Stimulated activated CD8-positive, alpha-beta memory T cell treated with anti-CD3 and anti-CD28 coated beads, Interleukin-15, amount 100 ng/mL, for 4 hours (primary cell): ENCODE results near the gene KRTAP1-5.
"Not testable (repeated sequence)": the region's sequence is repeated elsewhere in the genome, so short reads cannot be mapped to it uniquely, and the experiment has no call there.

ENCODE experiments used
- DNase-seq, 2 donors: peaks; one replicate each; pipeline ENCODE4 v3.0.0-alpha.2; 2020; ENCODE audit warnings: low read depth in 2 of 2

The KRTAP1-5 gene

DNA sequence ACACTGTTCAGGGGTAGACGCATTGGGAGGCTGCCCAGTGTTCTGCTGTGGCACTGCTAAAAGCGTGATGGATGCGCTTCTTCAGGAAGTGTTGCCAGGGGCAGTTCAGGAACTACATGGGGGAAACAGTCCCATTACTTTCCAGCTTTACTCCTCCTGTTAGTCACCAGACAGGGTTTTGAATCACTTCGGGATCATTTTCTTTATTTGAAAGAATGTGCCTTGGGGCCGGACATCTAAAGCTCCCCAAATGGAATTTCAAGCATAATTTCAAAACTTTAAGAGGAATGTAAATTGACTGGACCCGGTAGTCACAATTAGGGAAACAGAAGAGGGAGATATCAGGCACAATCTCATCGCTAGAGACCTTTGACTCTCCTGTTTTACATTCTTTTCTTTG, 21.4 kb upstream of the KRTAP1-5 start:
- DNase-seq = no peak

- DNase-seq = not testable (repeated sequence)
Observed at GRCh38 chr17:41046735-41047465, 19.9 kb upstream of the KRTAP1-5 start, which contains the start of gene KRTAP2-1. Gene KRTAP2-1 (minus strand): TSS chr17:41047316. CDS start chr17:41047267, 49 bp downstream.

GRCh38 chr17:41042953-41043352, 15.9 kb upstream of the KRTAP1-5 start:
- no peak for DNase-seq

DNA sequence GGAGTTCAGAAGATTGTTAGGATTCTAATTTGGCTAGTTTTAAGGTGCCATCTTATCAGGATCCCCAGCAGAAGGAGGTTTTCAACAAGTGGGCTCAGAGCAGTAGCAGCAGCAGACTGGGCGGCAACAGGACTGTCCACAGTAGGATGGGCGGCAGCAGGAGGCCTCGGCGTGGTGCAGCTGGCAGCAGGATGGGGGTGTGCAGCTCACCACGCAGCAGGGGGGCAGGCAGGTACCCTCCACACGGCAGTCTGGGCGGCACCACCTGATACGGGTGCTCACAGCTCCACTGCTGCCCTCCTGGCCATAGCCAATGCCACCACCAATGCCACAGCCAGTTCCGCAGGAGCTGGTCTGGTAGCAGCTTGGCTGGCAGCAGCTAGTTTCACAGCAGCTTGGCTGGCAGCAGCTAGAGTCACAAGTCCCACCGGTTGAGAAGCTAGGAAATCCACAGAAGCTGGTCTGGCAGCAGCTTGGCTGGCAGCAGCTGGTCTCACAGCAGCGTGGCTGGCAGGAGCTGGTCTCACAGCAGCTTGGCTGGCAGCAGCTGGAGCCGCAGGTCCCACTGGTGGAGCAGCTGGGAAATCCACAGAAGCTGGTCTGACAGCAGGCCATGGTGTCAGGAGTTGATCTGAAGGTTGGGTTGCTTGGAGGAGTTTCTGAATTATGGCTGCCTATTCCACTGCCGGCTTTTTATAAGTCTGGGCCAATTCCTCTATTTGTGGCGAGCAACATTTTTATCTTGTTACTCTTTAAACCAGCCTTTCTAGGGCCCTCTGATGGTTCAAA, 14.0 kb upstream of the KRTAP1-5 start, which contains the start of gene KRTAP1-1:
Gene KRTAP1-1 (minus strand): TSS at position 668 of the 789 bp plus-strand sequence. CDS start 53 bp downstream, at position 615.
- DNase-seq = not testable (repeated sequence)

DNA sequence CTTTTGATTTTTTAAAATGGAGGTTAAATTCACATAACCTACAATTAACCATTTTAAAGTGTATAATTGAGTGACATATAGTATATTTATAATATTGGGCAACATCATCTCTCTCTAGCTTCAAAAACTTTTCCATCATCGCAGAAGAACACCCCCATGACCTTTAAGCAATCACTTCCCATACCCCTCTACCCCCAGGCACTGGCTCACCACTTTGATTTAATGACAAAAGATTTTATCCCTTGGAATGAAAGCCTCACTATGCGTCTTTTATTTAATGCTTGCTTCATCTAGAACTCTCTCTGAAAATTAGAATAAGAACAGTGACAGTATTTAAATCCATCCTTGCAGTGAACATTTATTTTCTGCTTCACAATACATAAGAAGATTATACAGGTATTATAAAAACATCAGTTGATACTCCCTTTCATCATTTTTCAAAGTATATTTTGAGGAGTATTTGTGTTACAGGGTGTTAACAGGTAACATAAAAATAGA, 10.9 kb upstream of the KRTAP1-5 start:
- no peak for DNase-seq

DNA sequence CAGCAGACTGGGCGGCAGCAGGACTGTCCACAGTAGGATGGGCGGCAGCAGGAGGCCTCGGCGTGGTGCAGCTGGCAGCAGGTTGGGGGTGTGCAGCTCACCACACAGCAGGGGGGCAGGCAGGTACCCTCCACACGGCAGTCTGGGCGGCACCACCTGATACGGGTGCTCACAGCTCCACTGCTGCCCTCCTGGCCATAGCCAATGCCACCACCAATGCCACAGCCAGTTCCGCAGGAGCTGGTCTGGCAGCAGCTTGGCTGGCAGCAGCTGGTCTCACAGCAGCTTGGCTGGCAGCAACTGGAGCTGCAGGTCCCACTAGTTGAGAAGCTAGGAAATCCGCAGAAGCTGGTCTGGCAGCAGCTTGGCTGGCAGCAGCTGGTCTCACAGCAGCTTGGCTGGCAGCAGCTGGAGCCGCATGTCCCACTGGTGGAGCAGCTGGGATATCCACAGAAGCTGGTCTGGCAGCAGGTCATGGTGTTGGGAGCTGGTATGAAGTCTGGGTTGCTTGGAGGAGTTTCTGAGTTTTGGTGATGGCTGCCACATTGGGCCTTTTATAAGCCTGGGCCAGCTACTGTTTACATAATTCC, 7.4 kb upstream of the KRTAP1-5 start, which contains the start of gene KRTAP1-3:
Gene KRTAP1-3 (minus strand): TSS at position 529 of the 590 bp plus-strand sequence. CDS start 53 bp downstream, at position 476.
- DNase-seq = not testable (repeated sequence)

DNA sequence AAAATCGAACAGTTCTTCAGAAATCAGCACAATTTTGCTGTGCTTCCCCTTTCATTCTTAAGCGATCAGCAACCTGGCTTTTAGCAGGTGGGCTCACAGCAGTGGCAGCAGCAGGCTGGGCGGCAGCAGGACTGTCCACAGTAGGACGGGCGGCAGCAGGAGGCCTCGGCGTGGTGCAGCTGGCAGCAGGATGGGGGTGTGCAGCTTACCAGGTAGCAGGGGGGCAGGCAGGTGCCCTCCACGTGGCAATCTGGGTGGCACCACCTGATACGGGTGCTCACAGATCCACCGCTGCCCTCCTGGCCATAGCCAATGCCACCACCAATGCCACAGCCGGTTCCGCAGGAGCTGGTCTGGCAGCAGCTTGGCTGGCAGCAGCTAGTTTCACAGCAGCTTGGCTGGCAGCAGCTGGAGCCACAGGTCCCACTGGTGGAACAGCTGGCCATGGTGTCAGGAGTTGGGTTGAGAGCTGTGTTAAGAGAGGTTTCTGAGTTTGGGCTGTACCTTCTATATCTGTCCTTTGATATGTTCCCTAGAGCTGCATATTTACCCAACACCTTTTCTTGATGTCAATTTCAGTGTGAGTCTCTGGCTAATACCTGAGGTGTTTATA, 2.7 kb upstream of the KRTAP1-5 start, which contains the start of gene KRTAP1-4:
Gene KRTAP1-4 (minus strand): TSS at position 563 of the 613 bp plus-strand sequence. CDS start 117 bp downstream, at position 446.
- DNase-seq = no peak

- no peak for DNase-seq
Observed at GRCh38 chr17:41024697-41025096, 2.3 kb downstream of the KRTAP1-5 start.

DNA sequence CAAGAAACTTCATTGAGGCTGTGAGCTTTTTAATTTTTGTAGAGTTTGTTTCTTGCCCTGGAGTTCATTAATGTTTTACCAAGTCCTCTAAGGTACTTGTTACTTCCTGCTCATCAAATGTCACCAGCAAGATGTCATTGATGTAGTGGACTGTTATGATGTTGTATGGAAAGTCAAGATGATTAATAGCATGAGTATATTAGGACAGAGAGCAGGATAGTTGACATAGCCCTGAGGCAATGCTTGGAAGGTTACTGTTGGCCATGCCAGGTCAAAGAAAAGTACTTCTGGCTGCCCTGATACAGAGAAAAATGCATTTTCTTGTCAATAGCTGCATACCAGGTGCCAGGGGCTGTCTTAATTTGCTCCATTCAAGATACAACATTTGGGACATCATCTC, 6.7 kb downstream of the KRTAP1-5 start:
- DNase-seq = no peak

DNA sequence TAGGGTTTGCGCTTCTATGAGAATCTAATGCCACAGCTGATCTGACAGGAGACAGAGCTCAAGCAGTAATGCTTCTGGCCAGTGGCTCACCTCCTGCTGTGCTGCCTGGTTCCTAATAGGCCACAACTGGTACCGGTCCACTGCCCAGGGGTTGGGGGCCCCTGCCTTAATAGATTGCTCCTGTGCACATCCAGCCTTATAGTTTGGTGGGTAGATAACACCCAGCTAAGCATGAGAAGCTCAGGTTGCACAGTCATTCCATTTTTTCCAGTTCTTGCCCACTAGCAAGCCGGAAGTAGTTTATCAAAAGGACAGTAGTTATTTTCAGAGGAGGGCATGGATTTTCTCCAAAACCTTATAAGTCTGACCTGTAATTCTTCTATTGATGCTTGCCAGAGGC, 7.6 kb downstream of the KRTAP1-5 start:
- no peak for DNase-seq

DNA sequence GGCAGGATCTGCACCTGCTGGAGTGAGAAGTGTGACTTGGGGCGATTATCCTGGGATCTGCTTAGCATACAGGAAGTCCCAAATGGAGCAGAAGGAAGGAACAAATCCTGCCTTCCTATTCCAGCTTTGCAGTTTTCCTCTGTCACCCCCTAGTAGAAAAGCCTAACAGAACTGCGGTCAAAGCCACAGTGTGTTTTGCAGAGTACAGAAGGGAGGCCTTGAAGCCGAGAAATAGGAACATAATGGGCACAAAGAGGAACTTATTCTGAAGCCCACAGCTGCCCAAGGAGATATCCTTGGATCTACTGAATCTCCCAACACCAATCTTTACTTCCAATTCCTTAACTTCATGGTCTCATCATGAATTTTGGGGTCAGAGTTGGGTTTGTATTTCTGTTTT, 8.5 kb downstream of the KRTAP1-5 start:
- no peak for DNase-seq

DNA sequence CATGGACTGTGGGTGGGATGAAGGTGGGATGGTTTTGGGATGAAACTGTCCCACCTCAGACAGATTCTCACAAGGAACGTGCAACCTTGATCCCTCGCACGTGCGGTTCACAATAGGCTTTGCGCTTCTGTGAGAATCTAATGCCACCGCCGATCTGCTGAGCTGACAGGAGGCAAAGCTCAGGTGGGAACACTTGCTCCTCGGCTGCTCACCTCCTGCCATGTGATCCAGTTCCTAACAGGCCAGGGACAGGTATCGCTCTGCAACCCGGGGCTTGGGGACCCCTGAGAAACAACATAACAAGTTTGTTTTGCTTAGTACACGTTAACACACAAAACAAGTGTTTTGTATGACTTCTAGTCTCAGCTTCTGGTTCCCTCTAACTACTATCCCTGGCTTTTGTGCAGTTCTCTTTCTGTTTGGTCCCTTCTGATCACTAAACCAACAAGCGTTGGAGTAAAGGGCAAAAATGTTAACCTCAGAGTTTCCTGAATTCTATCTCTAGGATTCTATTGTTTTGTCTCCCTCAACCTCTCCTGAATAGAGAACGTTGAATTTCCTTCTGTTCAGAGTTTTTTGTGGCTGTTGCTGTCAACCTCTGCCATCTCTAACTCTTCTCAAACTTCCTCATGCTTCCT, 10.3 kb downstream of the KRTAP1-5 start:
- DNase-seq = no peak

DNA sequence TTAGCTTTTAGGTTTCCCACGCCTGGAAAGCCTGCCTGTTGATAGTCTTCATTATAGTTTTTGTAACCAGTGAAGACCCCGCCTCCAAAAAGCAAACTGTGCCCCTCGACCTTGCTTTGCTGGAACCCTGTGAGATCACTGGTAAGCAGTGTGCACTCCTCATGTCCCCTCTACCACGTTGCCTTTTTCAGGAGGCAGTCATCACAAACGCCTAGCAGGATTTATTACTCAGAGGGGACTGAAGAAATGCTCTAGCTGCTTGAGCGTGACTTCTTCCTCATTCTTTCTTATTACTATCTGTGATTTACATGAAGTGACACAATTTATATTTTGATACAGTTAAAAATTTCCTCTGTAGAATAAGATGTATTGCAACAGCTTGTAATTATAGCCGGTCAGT, 11.6 kb downstream of the KRTAP1-5 start:
- DNase-seq = no peak

- DNase-seq = no peak
Observed at GRCh38 chr17:41013606-41014005, 13.4 kb downstream of the KRTAP1-5 start.

DNA sequence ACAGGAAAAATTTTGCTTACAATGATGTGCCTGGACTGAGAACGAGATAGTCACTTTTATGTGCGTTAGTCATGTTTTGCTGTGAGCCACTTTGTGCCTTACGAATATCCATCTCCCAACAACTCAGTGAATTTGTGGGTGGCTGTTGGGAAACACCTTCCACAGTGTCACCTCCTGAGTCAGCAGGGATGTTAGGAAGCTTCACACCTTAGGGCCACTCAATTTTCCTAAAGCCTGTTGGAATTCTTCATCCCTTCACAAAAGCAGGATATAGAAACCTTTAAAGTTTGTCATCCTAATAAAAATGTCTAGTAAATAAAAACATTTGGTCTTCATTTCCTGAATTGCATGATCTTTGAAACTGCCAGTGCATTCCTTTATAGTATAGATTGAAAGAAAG, 13.8 kb downstream of the KRTAP1-5 start:
- DNase-seq = no peak

- DNase-seq = no peak
Observed at GRCh38 chr17:41012326-41013120, 14.5 kb downstream of the KRTAP1-5 start.

GRCh38 chr17:41010441-41010840, 16.6 kb downstream of the KRTAP1-5 start:
- DNase-seq = no peak

- DNase-seq = no peak
Observed at GRCh38 chr17:41009936-41010335, 17.1 kb downstream of the KRTAP1-5 start.

DNA sequence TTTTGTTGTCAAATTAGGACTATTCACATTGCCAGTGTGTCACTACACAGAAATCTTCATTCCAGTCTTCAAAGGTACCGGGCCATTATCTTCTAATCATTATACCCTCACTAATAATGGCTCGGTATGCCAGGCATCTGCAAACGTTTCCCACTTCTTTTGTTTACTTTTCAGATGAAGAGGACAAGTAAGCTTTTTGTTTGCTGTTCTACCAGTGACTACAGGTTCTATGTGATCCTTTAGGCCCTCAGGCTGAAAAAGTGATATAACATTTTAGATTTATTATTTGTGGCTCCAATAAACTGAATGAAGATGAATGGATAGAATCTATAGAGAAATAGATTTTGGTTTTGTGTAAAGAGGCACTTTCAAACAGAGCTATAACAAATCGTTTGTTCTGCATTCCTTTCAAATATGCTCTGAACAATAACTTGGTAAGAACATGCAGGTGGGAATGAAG, 17.7 kb downstream of the KRTAP1-5 start:
- no peak for DNase-seq

DNA sequence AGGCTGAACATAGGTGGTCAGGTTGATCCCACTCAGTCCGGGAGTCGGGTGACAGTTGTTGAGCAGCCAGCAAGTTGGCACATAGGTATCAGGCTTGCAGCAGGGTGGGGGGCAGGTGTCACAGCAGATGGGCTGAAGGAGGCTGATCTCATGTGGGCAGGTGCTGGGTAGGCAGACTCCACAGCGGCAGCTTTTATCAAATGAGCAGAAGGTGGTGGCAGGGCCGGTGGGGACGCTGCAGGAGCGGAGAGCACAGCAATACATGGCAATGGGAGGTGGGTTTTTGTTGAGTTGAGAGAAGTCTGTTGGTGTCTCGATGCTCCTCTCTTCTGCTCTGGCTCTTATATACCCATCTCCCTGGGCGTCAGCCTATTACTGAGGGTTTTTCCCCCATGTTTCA, 18.2 kb downstream of the KRTAP1-5 start, which contains the start of gene KRTAP3-1:
Gene KRTAP3-1 (minus strand): TSS at position 318 of the 400 bp plus-strand sequence. CDS start 54 bp downstream, at position 264.
- no peak for DNase-seq
